Panc1 (cell line): ENCODE measurements around the gene LAP3.

Experiments used
- CTCF ChIP-seq: fragments of 450-650 bp; IDR thresholded peaks from 2 replicates; pipeline ENCODE4 v1.5.1; 2017; ENCODE audit warnings: mild to moderate bottlenecking
- REST ChIP-seq, 2 experiments: IDR thresholded peaks; 2 replicates each; pipeline ENCODE4 v1.6.1; 2011 to 2012; ENCODE audit warnings: low read depth in 2 of 2, control low read depth in 1 of 2, low read length in 1 of 2, mild to moderate bottlenecking in 1 of 2, moderate library complexity in 1 of 2; ENCODE audit not compliant: insufficient read depth in 1 of 2

DNA sequence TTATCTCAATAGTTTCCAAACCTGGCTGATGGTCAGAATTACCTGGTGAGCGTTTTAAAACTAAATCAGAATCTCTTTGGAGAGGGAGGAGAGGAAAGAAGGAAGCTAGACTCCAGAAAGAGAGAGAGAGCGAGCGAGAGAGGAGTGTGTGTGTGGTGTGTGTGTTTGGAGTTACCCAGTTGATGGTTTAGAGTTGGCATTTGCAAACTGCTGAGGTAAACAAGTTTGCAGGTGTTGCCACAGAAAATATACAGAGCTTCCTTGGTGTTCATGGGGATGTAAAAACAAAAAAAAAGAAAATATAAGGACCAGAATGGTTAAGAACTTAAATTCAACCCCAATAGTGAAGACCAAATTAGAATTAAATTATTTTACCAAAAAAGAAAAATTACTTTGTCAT is 26.4 kb upstream of the LAP3 start:
- no peak for TF ChIP-seq CTCF
- TF ChIP-seq REST (IDR thresholded peaks at IDR 0.05; ENCODE audit: insufficient read depth in 1 of 2, low read depth in 2 of 2, low read length in 1 of 2), result no peak
